ENCODE measurements around the gene SLC25A26. TPM values are rescaled to one million over a fixed set of nuclear protein-coding genes. Genes with fewer than 3 reads are reported as not detected.

The SLC25A26 gene
- total and polyA plus RNA-seq, 2 of the 13 experiments (the other 11 are each of a cell fraction or from before 2014, with no cell fraction given): 23.1 to 32.7 TPM

GRCh38 chr3:66228707-66229106, 7.9 kb downstream of the SLC25A26 start (continued):
- no peak for TF ChIP-seq ATF2 (CRISPR knock-in tag; IDR thresholded peaks at IDR 0.05)
- no peak for TF ChIP-seq ZBTB42 (CRISPR knock-in tag; IDR thresholded peaks at IDR 0.05)
- no peak for TF ChIP-seq POGZ (CRISPR knock-in tag; IDR thresholded peaks at IDR 0.05)
- TF ChIP-seq SNAPC5 (CRISPR knock-in tag; IDR thresholded peaks at IDR 0.05; ENCODE audit: borderline replicate concordance): no peak
- no peak for TF ChIP-seq SIX1 (CRISPR knock-in tag; IDR thresholded peaks at IDR 0.05; ENCODE audit: borderline replicate concordance)
- no peak for TF ChIP-seq SRSF9 (IDR thresholded peaks at IDR 0.05; ENCODE audit: borderline replicate concordance, insufficient read depth, low read depth, low read length, poor library complexity, severe bottlenecking)
- TF ChIP-seq ARID5B (CRISPR knock-in tag; IDR thresholded peaks at IDR 0.05): no peak
- TF ChIP-seq ZNF362 (CRISPR knock-in tag; IDR thresholded peaks at IDR 0.05; ENCODE audit: borderline replicate concordance): no peak
